Nephron progenitor cell (in vitro differentiated cells): ENCODE data around the gene UBAC2.

Source experiments
- DNase-seq: peaks from one replicate; pipeline ENCODE4 v3.0.0; 2021
- H3K27ac Mint-ChIP-seq: 2 replicates; pipeline ENCODE4 v1.8.0; 2021; ENCODE audit warnings: mild to moderate bottlenecking, moderate library complexity, mixed read lengths
- H3K27me3 Mint-ChIP-seq: 2 replicates; pipeline ENCODE4 v1.8.0; 2021; ENCODE audit warnings: mild to moderate bottlenecking, low read depth, mixed read lengths; ENCODE audit not compliant: poor library complexity
- H3K36me3 Mint-ChIP-seq: 2 replicates; pipeline ENCODE4 v1.8.0; 2021; ENCODE audit warnings: low read depth, mixed read lengths
- H3K4me1 Mint-ChIP-seq: 2 replicates; pipeline ENCODE4 v1.8.0; 2021; ENCODE audit warnings: mixed read lengths
- H3K4me3 Mint-ChIP-seq: 2 replicates; pipeline ENCODE4 v1.8.0; 2021; ENCODE audit warnings: mild to moderate bottlenecking, moderate library complexity, mixed read lengths
- H3K9me3 Mint-ChIP-seq: 2 replicates; pipeline ENCODE4 v1.8.0; 2021; ENCODE audit warnings: mild to moderate bottlenecking, moderate library complexity, mixed read lengths
- CTCF ChIP-seq: fragments of 200-600 bp; sonication (generic); IDR thresholded peaks from 2 replicates; pipeline ENCODE4 v1.5.0; 2021; ENCODE audit warnings: antibody characterized with exemption

UBAC2 gene

GRCh38 chr13:99340638-99341037 is 140.0 kb downstream of the UBAC2 start:
- TF ChIP-seq CTCF = no peak
- Mint-ChIP-seq H3K9me3 (no peaks in the 10 kb centered on the region), H3K27me3 (peaks cover under 1% of the 10 kb centered on the region), H3K27ac (no peak overlapping the region), H3K4me3 (no peak overlapping the region), H3K4me1 (peaks cover 36% of the 10 kb centered on the region), H3K36me3 (peaks cover 65% of the 10 kb centered on the region)
- no peak for DNase-seq

GRCh38 chr13:99341969-99342722 is 141.5 kb downstream of the UBAC2 start:
- H3K27me3 Mint-ChIP-seq = peaks cover 6% of the 10 kb centered on the region
- no peak overlapping the region for H3K4me3 Mint-ChIP-seq
- no peak for DNase-seq
- no peak for TF ChIP-seq CTCF
- no peak overlapping the region for H3K27ac Mint-ChIP-seq
- H3K9me3 Mint-ChIP-seq = no peaks in the 10 kb centered on the region
- peaks cover 35% of the 10 kb centered on the region for H3K4me1 Mint-ChIP-seq
- H3K36me3 Mint-ChIP-seq = peaks cover 80% of the 10 kb centered on the region

- no peak overlapping the region for H3K27ac Mint-ChIP-seq
- H3K36me3 Mint-ChIP-seq = peaks cover 83% of the 10 kb centered on the region
- peaks cover 37% of the 10 kb centered on the region for H3K4me1 Mint-ChIP-seq
Measured at GRCh38 chr13:99342723-99343315, 142.2 kb downstream of the UBAC2 start.

GRCh38 chr13:99344610-99345208 is 144.1 kb downstream of the UBAC2 start:
- no peak overlapping the region for H3K27ac Mint-ChIP-seq
- H3K4me1 Mint-ChIP-seq = peaks cover 46% of the 10 kb centered on the region
- H3K36me3 Mint-ChIP-seq = peaks cover 91% of the 10 kb centered on the region
- peaks cover 6% of the 10 kb centered on the region for H3K27me3 Mint-ChIP-seq
- H3K4me3 Mint-ChIP-seq = no peak overlapping the region
- DNase-seq = no peak
- no peaks in the 10 kb centered on the region for H3K9me3 Mint-ChIP-seq
- no peak for TF ChIP-seq CTCF

More at GRCh38 chr13:99342723-99343315, 142.2 kb downstream of the UBAC2 start:
- Mint-ChIP-seq H3K9me3 (no peaks in the 10 kb centered on the region), H3K27me3 (peaks cover 6% of the 10 kb centered on the region), H3K4me3 (no peak overlapping the region)
- no peak for TF ChIP-seq CTCF
- DNase-seq = no peak

- Mint-ChIP-seq H3K27ac (no peak overlapping the region), H3K36me3 (peaks cover 84% of the 10 kb centered on the region), H3K27me3 (peaks cover 6% of the 10 kb centered on the region), H3K9me3 (no peaks in the 10 kb centered on the region), H3K4me1 (peaks cover 52% of the 10 kb centered on the region), H3K4me3 (no peak overlapping the region)
- no peak for TF ChIP-seq CTCF
- DNase-seq = no peak
Measured at GRCh38 chr13:99345345-99345744, 144.7 kb downstream of the UBAC2 start.
